Loucy (cell line): Measurements from ENCODE around the gene AVPR2.

Experiments
- EZH2phosphoT487 ChIP-seq: fragments of 200-600 bp; IDR thresholded peaks from 2 replicates; pipeline ENCODE4 v1.6.1; 2018; ENCODE audit warnings: antibody characterized with exemption, mild to moderate bottlenecking, moderate library complexity, borderline replicate concordance
- TF ChIP-seq, protein P1 (sequence below): fragments of 200-600 bp; sonication (generic); conservative IDR thresholded peaks from 2 replicates; pipeline ENCODE4 v1.5.1; 2014; ENCODE audit warnings: mild to moderate bottlenecking, antibody characterized with exemption, low read length

DNA sequence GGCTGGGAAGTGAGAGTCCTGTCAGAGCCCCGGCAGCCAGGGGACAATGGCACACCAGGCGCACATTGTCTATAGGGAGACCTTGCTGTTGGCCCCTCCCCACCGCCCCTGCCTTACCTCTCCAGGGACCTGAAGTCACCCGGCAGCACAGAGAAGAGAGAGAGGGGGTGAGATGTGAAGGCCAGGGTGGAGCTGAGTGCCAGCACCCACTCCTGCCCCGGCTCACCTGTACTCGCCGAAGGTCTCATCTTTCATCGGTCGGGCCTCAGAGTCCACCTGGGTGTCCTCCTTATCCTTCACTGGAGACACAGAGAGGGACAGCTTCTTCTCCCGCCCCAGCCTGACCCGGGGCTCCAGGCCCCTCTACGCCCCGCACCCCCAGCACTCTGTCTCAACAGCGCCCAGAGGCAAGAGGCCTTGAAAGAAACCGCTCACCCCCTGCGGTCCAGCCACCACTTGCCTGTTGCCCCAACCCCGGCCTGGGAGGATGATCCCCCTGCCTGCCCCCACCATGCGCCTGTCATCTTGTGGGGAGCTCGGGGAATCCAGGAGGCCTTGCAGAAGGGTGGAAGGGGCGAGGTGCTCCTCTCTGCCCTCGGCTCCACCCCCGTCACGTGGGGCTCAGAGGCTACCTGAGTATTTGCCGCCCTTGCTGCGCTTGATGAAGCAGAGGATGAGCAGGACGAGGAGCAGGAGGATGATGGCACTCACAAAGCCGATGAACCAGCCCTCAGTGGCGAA is 41.1 kb upstream of the AVPR2 start:
- TF ChIP-seq, protein P1, sequence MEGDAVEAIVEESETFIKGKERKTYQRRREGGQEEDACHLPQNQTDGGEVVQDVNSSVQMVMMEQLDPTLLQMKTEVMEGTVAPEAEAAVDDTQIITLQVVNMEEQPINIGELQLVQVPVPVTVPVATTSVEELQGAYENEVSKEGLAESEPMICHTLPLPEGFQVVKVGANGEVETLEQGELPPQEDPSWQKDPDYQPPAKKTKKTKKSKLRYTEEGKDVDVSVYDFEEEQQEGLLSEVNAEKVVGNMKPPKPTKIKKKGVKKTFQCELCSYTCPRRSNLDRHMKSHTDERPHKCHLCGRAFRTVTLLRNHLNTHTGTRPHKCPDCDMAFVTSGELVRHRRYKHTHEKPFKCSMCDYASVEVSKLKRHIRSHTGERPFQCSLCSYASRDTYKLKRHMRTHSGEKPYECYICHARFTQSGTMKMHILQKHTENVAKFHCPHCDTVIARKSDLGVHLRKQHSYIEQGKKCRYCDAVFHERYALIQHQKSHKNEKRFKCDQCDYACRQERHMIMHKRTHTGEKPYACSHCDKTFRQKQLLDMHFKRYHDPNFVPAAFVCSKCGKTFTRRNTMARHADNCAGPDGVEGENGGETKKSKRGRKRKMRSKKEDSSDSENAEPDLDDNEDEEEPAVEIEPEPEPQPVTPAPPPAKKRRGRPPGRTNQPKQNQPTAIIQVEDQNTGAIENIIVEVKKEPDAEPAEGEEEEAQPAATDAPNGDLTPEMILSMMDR = no peak
- no peak for TF ChIP-seq EZH2phosphoT487
